Fibroblast of peridontal ligament (primary cell): ENCODE data around the gene NBAS.

Experiments
- DNase-seq: peaks from one replicate; pipeline ENCODE4 v3.0.0-alpha.2; 2010; ENCODE audit errors: extremely low read depth

NBAS gene

DNA sequence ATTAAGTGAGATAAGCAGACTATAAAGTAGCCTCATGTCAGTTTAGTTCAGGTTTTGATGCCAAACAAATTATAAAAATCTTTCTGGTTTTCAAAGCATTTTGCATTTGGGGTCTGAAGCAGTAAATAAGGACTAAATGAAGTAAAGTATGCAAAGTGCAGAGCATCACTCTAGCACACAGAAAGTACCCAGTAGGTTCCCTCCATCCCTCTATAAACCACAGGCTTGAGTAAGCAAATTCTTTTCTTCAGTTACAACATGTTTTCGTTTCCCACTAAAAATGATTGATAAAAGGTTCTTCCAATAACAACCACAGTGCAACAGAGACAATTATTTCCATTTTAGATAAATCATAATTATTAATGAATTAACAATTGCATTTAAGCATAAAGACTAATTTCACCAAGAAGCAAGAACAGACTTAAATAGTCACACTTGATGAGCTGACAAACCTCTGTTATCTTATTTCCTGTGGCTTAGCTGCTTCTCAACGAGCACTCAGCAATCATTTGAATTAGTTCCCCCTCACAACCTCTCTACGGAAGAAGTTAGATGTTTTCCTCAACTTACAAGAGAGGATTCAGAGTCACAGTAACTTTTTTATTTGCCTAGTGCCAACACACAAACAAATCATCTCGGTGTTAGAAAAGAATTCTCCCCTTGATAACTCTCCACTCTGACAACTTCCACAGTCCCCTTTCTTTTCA is 249.8 kb downstream of the NBAS start:
- peak; percentile 33 for DNase-seq

DNA sequence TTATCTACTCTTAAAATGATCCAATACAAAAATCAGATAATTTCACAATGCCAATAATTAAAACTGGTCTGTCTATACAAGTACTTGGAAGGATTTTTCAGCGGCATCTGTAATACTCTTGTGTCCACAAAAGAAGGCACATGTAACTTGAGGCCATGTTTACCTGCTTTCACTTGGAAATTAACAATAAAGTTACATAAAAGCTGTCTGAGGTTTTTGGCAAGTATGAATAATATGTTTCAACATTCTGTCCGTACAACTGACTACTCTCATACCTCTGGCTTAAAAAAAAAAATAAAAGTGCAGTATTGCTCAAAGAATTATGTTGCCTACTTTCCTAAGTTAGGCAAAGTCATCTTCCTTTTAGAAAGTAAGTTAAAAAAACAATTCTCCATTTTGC is 253.6 kb downstream of the NBAS start:
- peak; percentile 8 for DNase-seq

DNA sequence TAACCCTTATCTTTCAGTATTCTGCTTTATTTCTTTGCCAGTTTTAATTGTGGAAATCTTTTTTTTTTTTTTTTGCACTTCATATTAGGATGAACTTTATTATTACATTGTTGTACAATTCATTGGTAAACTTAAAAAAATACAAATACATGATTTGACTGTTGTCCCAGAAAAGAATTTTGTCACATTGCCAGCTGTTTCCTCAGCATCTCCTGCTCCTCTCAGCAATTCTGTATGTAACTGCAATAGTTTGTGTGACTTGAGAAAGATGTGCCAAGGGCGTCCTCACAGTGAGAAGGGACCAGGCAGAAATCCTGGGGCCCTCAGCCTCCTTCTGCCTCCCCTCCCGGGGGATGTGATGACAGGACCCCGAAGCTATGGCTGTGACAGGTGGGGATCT is 254.4 kb downstream of the NBAS start:
- DNase-seq: peak; percentile 9

DNA sequence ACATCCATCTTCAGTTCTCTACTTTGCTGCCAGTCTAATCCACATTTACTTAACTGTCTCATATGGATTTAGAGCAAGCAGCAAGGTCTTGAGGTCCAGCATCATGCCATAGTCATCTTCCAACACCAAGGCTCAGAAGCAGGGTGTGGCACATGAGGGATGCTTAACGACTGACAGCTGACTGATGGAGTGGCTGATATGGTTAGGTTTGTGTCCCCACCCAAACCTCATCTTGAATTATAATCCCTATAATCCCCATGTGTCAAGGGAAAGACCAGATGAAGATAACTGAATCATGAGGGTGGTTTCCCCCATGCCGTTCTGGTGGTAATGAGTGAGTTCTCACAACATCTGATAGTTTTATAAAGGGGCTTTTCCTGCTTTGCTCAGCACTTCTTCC is 257.3 kb downstream of the NBAS start:
- DNase-seq: no peak

DNA sequence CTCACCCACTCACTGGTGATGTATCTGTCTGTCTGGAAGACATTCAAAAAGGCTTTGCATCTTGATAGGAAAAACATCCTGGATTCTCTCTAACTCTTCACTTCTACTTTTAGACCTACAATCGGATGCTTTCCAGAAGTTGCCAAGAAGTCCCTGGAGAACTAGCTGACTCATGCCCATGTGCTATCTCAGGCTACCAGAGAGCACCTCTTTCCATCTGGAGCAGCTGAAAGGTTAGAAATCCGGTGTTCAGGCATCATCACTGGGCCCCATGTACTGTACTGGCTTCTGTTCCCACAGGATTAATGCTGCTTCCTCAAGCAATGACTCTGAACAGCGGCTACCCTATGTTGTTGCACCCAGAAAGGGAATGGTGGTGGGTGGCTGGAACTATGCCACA is 259.0 kb downstream of the NBAS start:
- DNase-seq: peak; percentile 66

DNA sequence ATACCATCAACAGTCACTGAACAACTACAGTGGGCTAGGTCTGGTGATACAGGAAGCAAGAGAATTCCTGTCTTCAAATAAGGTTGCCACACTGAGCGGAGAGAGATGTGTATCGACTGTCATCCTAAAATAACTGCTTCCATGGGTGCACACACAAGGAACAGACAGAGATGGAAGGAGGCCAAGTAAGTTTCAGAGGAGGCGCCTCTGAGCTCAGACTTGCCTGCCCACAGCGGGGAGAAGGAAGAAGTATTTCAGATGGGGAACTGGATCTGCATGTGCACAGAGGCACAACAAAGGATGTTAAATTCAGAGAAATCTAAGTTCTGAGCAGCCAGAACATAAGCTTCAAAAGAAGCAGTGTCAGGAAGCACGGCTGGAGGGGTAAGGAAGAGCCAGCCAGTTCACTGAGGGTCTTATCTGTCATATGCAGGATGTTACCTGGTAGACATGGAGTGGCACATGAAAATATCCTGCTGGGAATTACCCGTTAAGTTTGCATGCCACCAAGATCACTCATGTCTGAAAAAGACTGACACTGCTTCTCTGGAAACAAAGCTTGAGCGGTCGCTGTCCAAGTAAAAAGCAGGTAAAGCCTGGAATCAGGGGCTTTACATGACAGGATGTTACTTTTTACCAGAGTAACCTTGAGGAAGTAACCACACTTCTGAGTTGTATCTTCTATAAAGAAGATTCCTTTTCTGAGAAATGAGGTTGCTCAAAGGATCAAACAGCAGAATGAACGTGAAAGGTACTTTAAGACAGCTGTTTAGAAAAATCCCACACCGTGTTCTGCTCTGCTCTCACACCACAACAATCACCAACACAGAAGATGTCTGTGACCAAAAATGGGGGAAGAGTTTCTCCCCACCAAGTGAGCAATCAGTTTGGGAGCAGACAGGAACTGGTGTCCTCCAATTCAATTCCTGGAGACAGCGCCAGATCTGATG is 260.2 kb downstream of the NBAS start:
- peak; percentile 5 for DNase-seq

DNA sequence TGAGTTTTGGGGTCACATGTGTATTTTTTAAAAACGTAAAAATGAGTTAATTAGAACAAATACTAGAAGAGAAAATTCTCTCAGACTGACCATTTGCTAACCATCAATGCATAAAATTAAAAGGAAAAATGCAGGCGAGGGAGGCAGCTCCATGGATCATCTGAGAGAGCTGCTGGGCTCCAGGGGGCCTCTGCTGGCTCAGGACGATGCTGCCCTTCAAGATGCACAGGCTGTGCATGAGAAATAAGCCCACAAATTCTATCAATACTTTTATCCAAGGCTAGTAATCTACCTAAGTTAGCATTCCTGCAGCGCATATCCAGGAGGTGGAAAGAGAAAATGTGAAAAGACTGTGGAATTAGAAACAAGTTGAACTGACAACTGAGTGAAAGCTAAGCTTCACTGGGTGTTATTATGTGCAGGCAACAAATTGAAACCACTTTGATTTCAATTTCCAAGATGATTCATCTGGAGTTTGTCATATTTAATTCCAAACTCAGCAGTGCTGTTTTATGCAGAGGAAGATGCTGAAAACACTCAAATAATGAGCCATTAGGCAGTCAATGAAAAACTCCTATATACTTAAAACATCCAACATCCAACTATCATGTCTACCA is 261.1 kb downstream of the NBAS start:
- DNase-seq: peak; percentile 39

DNA sequence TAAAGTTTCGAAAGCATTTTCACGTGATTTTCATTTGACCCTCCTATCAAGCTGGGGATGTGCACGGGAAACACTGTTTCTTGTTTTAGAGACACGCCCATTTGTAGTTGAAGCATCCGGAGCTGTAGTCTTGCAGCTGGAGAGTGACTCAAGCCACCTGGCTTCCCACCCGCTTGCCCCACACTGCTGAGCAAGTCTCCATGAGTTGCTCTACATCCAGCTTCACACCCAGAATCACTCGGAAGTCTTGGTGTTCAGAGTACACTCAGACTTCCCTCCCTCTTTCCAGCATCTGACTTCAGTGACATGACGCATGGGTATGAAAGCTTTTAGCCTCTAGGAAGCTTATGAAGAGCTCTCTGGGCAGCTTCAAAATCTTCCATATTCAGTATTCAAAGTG is 262.4 kb downstream of the NBAS start:
- no peak for DNase-seq

DNA sequence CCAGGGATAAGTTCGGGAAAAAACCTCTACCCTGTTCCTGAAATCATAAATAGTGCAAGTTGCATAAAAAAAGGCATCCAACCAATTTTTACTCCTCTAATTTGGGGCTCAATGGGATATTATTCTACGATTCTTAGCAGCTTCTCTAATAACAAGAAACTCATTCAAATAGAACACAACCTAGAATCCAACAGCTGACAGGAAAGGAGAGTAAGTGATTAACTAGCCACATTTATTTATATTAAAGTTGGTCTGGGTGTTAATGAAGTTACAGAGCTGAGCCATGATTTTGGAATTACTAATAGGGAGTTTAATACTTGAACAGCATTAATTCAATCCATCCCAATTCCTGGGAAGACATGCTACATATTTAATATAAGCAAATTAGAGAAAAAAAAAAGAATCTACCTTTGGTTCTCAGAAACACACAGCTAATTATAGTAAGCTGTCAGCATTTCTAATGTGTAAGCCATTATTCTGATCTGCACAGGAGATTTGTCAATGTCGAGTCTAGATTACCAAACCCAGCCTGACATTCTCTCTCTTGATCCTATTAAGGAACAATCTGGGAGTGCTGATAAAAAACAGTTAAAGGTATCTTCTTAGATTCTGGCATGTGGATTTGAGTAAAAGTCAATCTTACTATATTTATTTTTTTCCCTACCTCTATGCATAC is 267.7 kb downstream of the NBAS start:
- no peak for DNase-seq

DNA sequence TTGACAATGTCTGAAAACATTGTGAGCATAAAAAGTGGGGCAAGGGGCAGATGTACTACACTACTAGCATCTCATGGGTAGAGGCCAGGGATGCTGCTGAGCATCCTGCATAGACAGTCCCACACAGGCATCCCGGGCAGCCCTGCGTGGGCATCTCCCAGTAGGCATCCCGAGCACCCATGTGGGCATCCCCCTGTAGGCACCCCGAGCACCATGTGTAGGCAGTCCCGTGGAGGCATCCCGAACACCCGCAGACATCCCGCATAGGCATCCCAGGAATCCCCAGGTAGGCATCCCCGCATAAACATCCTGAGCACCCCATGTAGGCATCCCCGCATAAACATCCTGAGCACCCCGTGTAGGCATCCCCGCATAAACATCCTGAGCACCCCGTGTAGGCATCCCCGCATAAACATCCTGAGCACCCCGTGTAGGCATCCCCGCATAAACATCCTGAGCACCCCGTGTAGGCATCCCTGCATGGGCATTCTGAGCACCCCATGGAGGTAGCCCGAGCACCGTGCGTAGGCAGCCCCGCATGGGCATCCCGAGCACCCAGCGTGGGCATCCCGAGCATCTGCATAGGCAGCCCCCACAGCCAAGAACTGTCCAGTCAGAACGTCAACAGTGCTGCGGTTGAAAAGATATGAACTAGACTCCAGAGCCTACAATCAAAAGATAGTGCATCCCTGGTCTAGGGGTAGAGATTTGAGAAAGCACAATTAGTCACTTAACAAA is 273.5 kb downstream of the NBAS start:
- DNase-seq: no peak

DNA sequence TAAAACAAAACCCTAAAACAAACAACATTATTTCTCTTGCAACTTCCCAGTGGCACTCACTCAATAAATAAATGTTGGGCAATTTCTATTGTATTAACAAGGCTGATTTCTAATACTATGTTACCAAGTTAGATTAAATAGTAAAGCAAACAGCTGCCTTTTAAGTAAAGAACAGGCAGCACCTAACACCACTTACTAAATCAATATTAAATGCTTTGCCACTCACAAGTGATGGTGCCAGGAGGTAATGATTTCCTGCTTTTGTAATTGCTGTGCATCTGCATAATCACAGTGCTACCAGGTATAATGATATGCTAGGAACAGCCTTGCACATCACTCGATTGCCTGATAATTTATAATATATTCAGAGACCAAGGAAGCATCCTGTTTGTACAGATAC is 276.5 kb downstream of the NBAS start:
- DNase-seq: no peak

DNA sequence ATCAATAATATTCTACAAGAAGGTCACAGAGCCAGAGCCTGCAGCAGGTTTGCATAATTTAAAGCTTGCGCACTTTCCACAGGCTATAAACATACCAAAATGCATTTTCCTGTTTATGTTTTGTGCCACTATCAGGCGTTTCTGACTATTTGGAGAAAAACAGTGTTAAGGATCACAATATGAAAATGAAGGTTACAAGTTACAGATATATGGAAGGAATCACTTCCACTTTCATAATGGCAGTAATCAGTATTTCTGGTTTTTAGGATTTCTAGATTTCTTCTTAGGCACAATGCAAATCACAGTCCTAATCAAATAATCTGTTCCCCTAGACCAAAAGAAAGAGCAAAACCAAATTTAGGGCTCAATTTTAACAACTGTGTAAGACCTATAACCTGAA is 279.5 kb downstream of the NBAS start:
- no peak for DNase-seq

DNA sequence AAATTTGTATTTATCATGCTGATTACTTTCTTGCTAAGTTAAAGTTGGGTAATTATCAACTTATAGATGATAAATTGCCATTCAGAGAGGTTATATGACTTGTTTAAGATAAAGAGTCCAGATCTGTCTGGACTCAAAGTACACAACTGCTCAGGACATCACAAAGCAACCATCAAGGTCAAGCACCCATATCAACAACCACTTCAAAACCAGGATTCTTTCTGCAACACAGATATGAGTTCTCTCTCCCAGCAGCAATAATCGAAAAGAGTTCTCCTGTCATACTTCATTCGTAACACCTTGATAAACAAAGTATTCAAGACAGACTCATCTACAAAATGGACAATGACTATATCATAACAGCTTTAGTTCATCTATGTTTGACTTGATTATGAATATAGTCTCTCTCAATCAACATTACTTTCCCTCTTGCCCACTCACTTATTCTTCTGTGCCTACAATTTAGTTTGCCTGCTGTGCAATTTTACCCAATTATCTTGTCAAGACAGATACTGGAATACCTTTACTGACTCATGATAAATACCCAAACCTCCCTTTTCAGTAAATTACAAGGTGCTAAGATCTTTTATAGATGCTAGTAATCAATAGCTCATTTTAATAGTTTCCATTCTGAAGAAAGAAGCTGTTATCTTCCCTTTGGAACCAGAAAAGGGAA is 281.8 kb downstream of the NBAS start:
- DNase-seq: no peak

DNA sequence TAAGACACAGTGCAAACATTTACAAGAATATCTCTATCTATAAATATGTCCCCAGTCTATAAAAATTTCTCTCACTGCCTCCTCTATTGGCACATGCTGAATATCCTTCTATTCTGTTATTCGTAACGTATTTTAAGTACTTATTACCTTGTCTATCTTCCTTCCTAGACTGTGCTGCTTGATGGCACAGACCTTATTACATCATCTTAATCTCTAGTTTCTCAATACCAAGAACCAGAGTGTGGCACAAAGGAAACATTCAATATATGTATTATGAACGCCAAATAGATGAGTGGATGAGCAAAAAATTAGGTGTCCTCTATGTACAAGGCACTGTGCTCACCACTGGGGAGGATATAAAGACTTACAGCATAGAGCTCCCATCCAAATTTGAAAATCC is 282.8 kb downstream of the NBAS start:
- DNase-seq: no peak

DNA sequence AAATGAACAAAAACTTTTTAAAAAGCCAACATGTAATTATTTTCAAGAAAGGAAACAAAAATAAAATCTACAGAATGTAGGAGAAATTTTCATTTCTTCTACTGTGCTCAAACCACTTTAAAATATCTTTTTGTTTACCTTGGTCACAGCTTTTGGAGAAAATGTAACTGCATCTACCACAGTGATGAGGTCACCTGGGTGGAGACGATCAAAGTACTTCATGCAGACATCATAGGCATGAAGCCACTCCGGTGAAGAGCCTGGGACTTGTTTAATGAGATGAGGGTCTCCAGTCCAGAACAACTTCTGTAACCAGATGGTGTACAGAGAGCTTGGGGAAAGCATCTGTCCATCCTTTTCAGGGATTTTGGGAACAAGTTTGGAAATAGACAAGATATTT is 285.8 kb downstream of the NBAS start:
- no peak for DNase-seq

DNA sequence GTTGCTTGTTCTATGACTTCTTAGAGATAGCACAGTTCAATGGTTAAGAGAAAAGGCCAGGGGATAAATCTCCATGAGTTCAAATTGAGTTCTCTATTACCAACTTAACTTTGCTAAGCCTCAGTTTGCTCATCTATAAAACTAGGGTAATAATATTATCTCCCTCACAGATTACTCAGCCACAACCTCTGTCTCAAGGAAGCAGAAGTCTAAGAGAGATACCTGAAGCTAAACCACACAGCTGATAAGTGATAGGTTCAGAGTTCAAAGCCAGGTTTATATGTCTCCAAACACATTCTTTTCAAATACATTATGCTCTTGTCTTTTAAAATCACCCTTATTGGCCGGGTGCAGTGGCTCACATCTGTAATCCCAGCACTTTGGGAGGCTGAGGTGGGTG is 287.7 kb downstream of the NBAS start:
- no peak for DNase-seq

DNA sequence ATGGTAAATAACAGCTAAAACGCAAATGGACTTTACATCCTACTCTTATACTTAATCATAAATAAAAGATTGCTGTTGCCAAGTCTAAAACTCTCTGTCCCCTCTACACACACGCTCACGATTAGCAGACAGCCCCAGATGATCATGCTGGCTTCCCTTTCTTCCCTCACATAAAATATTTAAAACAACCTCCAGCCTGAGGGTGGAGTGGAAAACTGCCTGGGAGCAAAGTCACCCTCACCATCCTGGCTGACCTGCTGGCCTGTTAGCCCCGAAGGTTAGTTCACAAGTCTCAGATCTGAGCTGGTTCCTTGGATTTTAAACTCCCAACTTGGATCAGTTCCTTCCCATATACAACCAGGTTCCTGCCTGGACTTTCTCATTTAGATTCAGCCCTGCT is 288.2 kb downstream of the NBAS start:
- no peak for DNase-seq

DNA sequence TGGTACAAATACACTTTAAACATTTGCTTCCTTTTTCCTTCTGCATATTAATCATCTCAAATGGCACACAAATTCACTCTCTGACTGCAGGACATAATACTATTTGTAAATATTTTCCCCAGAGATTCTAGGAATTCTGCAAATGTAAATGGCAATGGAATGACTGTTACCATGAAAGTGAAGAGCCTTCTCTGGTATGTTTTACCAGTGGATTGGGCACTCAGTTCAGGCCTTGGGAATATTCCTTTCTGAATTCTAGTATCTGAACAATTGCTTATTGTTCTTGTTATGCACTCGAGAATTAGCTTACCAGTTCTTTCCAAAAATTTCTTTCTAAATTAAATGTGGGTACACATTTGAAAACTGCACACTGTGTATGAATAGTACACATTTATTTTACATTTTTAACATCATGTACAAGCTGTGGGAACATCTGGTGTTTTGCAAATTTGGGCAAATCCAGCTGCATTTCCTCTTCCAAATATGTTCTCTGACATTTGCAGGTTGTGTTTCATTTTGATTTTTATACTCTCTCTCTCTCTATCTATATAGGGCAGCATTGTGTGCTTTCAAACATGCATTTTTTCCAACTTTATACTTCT is 289.1 kb downstream of the NBAS start:
- peak; percentile 26 for DNase-seq

DNA sequence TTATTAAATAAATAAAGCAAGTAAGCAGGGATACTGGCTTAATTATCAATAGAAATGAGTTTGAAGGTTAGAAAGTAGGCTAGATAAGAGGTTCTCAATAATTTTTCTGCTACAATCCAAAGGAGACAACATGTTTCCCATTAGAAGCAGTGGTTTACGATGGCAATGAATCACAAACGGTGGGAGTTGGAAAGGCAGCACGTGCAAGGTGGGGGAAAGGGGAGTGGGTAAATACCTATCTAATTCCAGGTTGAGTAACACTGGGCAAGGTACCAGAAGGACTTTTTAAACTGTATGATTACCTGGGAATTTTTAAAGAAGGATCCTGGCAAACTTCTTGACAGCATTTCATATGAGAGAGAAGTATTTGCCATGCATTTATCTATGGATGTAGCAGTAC is 289.9 kb downstream of the NBAS start:
- DNase-seq: no peak

DNA sequence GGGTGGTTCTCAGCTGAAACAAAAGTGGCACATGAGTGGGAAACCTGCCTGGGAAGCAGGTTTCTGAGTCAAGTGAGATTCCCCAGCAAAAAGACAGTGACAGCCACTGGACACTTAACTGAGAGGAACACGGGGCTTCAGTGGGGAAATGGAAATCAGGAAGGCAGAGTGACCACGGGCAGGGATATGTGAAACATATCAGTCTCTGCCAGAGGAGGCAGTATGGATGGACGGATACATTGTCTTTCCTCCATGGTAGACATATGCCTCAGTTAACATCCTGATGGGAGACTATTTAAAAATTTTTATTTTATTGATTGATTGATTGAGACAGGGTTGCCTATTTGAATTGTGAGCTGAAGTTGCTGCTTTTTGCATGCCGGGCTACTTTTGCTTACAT is 292.1 kb downstream of the NBAS start:
- no peak for DNase-seq

DNA sequence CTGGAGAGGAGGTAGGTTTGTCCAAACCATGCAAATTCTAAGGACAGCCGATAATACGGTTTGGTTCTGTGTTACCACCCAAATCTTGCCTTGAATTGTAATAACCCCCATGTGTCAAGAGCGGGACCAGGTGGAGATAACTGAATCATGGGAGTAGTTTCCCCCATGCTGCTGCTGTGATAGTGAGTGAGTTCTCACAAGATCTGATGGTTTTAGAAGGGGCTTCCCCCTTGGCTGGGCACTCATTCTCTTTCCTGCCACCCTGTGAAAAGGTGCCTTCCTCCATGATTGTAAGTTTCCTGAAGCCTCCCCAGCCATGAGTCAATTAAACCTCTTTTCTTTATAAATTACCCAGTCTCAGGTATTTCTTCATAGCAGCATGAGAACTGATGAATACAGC is 295.2 kb downstream of the NBAS start:
- DNase-seq: no peak
